Activated T-helper 2 cell treated with anti-CD3 and anti-CD28 coated beads, Interferon-gamma antibody, Interleukin-2, Interleukin-4, amounts not matched to agents 10 μg/mL and 5 μg/mL and 100 μg/mL, durations not matched to agents 14 hours and 24 hours and 36 hours (primary cell): ENCODE measurements around the gene ZNF627. TPM values are rescaled to one million over a fixed set of nuclear protein-coding genes. Genes with fewer than 3 reads are reported as not detected.
"Not testable (repeated sequence)": the region's sequence is repeated elsewhere in the genome, so short reads cannot be mapped to it uniquely, and the experiment has no call there.

Source experiments
- DNase-seq: peaks from one replicate; pipeline ENCODE4 v3.0.0; 2021; ENCODE audit warnings: low spot score
- H3K27ac Mint-ChIP-seq: one replicate; pipeline ENCODE4 v1.8.0; 2021; ENCODE audit warnings: mixed read lengths
- H3K27me3 Mint-ChIP-seq: one replicate; pipeline ENCODE4 v1.8.0; 2021; ENCODE audit warnings: low read depth, mixed read lengths
- H3K36me3 Mint-ChIP-seq: one replicate; pipeline ENCODE4 v1.8.0; 2021; ENCODE audit warnings: low read depth, mixed read lengths
- H3K4me1 Mint-ChIP-seq: one replicate; pipeline ENCODE4 v1.8.0; 2021; ENCODE audit warnings: low read depth, mixed read lengths
- H3K4me3 Mint-ChIP-seq: one replicate; pipeline ENCODE4 v1.8.0; 2021; ENCODE audit warnings: low read depth, mild to moderate bottlenecking, moderate library complexity, mixed read lengths
- H3K9me3 Mint-ChIP-seq: one replicate; pipeline ENCODE4 v1.8.0; 2021; ENCODE audit warnings: mixed read lengths
- intact Hi-C: fragments of 100-400 bp; cut with micrococcal nuclease; formaldehyde crosslinking; loops from one replicate; pipeline ENCODE4 v1.15.1; 2023
- total RNA-seq: library from RNA; stranded (reverse); gene quantifications from 2 replicates; pipeline ENCODE4 v1.2.3, GENCODE V29; 2022

The ZNF627 gene
- total RNA-seq, 1 donor from 2014 or later, result 8.3 TPM

DNA sequence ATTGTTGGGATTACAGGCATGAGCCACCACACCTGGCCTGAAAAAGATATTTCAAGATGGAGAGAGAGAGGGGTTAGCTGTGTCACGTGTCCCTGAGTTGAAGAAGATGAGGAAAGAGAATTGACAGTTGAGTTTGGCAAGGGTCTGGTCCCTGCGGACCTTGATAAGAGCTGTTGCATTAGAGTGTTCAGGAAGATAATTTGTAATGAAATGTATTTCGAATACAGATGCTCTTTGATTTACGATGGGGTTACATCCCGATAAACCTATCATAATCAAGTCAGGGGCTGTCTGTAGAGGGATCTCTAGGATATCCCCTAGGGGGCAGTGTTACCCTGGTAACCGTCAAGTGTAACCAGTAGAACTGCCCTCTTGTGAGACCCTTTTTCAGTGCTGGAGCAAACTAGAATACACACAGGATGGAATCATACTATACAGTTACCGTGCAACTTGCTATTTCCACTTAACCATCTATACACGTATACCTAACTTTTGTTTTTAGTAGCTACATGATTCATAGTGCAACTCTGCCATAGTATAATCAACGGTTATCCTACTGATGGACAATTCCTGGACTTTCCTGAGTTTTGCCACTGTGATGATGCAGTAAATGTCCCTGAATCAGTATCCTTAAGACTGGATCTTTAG lies 36.8 kb upstream of the ZNF627 start:
- H3K27me3 Mint-ChIP-seq, result no peaks in the 10 kb centered on the region
- peak overlapping the region; percentile 89 for H3K27ac Mint-ChIP-seq
- H3K9me3 Mint-ChIP-seq, result no peaks in the 10 kb centered on the region
- H3K4me1 Mint-ChIP-seq, result peaks cover 38% of the 10 kb centered on the region
- peak overlapping the region; percentile 80 for H3K4me3 Mint-ChIP-seq
- intact Hi-C loops, result loop anchor here (1.0 kb wide), 2 partner anchors 21 to 27 kb away; no protein-coding TSS in a partner anchor
- peak; percentile 63 for DNase-seq
- H3K36me3 Mint-ChIP-seq, result peaks cover 11% of the 10 kb centered on the region

DNA sequence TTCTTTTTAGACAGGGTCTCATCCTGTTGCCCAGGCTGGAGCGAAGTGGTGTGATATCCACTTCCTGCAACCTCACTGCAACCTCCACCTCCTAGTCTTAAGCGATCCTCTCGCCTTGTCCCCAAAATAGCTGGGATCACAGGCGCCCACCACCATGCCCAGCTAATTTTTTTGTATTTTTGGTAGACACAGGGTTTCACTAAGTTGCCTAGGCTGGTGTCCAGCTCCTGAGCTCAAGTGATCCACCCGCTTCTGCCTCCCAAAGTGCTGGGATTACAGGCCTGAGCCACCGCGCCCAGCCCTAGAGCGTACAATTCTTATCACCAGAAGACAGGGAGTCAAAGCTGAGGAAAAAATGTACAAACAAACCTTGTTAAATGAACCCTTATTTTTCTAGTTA lies 33.8 kb upstream of the ZNF627 start:
- Mint-ChIP-seq H3K27ac (peak overlapping the region; percentile 28), H3K27me3 (no peaks in the 10 kb centered on the region), H3K4me1 (peaks cover 30% of the 10 kb centered on the region), H3K36me3 (no peaks in the 10 kb centered on the region), H3K4me3 (no peak overlapping the region), H3K9me3 (no peaks in the 10 kb centered on the region)
- no peak for DNase-seq
- intact Hi-C loops, result no loop called here

DNA sequence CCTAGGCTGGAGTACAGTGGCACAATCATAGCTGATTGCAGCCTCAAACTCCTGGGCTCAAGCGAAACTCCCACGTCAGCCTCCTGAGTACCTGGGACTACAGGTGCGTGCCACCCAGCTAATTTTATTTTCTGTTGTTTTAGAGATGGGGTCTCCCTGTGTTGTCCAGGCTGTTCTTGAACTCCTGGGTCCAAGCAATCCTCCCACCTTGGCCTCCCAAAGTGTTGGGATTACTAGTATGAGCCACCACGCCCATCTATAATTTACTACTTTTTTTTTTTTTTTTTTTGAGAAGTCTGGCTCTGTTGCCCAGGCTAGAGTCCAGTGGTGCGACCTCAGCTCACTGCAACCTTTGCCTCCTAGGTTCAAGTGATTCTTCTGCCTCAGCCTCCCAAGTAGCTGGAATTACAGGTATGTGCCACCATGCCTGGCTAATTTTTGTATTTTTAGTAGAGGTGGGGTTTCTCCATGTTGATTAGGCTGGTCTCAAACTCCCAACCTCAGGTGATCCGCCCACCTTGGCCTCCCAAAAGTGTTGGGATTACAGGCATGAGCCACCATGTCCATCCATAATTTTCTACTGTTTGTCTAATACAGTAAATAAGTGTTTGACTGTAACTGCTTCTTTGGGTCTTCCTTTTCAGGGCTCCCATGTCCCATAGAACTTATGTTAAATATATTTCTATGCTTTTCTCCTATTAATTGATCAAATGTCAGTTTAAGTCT lies 33.0 kb upstream of the ZNF627 start:
- peaks cover 33% of the 10 kb centered on the region for H3K4me1 Mint-ChIP-seq
- DNase-seq, H3K4me3 Mint-ChIP-seq, H3K27me3 Mint-ChIP-seq, H3K36me3 Mint-ChIP-seq, H3K9me3 Mint-ChIP-seq, intact Hi-C loops: not testable (repeated sequence)
- H3K27ac Mint-ChIP-seq, result peak overlapping the region; percentile 16

DNA sequence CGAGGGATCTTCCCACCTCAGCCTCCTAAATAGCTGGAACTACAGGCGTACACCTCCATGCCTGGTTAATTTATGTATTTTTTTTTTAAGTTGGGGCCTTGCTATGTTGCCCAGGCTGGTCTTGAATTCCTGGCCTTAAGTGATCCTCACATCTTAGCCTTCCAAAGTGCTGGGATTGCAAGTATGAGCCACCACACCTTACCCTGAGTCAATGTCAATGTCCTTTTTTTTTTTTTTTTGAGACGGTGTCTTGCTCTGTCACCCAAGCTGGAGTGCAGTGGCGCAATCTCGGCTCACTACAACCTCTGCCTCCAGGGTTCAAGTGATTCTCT lies 31.7 kb upstream of the ZNF627 start:
- H3K36me3 Mint-ChIP-seq, H3K27me3 Mint-ChIP-seq, DNase-seq, H3K27ac Mint-ChIP-seq, H3K9me3 Mint-ChIP-seq, H3K4me3 Mint-ChIP-seq, intact Hi-C loops: not testable (repeated sequence)
- peaks cover 27% of the 10 kb centered on the region for H3K4me1 Mint-ChIP-seq

DNA sequence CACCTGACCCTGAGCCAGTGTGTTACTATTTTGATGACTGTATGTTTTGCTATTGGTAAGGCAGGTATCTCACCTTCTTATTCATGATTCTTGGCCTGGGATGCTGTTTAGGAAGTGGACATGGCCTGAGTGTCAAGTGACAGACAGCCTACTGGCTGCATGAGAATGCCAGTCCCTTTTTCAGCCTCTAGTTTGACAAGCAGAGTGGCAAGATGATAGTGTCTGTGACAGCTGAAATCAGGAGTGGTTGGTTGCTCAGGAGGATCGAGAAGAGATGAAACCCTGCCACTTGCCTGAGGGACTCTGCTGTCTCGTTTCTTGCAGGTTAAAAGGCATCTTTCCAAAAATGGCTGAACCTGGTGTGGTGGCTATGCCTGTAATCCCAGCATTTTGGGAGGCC lies 31.1 kb upstream of the ZNF627 start:
- Mint-ChIP-seq H3K27ac (peak overlapping the region; percentile 5), H3K36me3 (no peaks in the 10 kb centered on the region), H3K9me3 (no peaks in the 10 kb centered on the region), H3K4me3 (no peak overlapping the region), H3K4me1 (peaks cover 24% of the 10 kb centered on the region), H3K27me3 (no peaks in the 10 kb centered on the region)
- no peak for DNase-seq
- intact Hi-C loops, result no loop called here

DNA sequence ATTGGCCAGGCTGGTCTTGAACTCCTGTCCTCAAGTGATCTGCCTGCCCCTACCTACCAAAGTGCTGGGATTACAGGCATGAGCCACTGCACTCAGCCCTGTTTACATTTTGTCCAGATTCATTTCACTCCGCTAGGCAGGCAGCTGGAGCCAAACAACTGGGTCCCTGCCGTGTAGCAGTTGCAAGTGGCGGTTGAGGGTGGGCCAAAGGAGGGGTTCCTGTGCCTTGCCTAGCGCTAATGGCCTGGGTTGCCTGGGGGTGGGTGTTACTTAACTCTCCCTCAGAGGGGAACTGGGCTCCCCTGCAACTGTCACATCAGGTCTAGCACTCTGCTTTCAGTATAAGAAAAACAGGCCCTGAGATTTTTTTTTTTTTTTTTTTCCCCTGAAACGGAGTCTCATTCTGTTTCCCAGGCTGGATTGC lies 27.2 kb upstream of the ZNF627 start:
- DNase-seq, result no peak
- no peak overlapping the region for H3K4me3 Mint-ChIP-seq
- H3K27me3 Mint-ChIP-seq, result no peaks in the 10 kb centered on the region
- intact Hi-C loops, result no loop called here
- H3K4me1 Mint-ChIP-seq, result peaks cover 12% of the 10 kb centered on the region
- H3K9me3 Mint-ChIP-seq, result no peaks in the 10 kb centered on the region
- H3K27ac Mint-ChIP-seq, result no peak overlapping the region
- H3K36me3 Mint-ChIP-seq, result no peaks in the 10 kb centered on the region

DNA sequence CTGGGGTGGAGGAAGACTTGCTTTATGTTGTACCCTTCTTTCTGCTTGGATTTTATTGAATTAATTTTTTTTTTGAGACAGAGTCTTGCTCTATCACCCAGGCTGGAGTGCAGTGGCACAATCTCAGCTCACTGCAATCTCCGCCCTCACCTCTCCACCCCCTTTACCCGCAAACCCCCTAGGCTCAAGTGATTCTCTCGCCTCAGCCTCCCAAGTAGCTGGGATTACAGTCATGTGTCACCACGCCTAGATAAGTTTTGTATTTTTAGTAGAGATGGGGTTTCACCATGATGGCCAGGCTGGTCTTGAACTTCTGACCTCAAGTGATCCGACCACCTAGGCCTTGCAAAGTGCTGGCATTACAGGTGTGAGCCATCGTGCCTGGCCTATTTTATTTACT lies 23.9 kb upstream of the ZNF627 start:
- intact Hi-C loops, result not testable (repeated sequence)

DNA sequence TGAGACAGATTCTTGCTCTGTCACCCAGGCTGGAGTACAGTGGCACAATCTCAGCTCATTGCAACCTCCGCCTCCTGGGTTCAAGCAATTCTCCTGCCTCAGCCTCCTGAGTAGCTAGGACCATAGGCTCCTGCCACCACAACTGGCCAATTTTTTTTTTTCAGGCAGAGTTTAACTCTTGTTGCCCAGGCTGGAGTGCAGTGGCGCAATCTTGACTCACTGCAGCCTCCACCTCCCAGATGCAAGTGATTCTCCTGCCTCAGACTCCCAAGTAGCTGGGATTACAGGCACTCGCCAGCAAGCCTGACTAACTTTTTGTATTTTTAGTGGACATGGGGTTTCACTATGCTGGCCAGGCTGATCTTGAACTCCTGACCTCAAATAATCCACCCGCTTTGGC lies 23.5 kb upstream of the ZNF627 start:
- H3K36me3 Mint-ChIP-seq, H3K4me1 Mint-ChIP-seq, DNase-seq, H3K27ac Mint-ChIP-seq, H3K4me3 Mint-ChIP-seq, intact Hi-C loops, H3K9me3 Mint-ChIP-seq, H3K27me3 Mint-ChIP-seq: not testable (repeated sequence)

More for the DNA sequence above, 23.9 kb upstream of the ZNF627 start:
- not testable (repeated sequence) for H3K4me3 Mint-ChIP-seq, H3K27me3 Mint-ChIP-seq, H3K36me3 Mint-ChIP-seq, H3K9me3 Mint-ChIP-seq, DNase-seq, H3K27ac Mint-ChIP-seq
- peaks cover 11% of the 10 kb centered on the region for H3K4me1 Mint-ChIP-seq

DNA sequence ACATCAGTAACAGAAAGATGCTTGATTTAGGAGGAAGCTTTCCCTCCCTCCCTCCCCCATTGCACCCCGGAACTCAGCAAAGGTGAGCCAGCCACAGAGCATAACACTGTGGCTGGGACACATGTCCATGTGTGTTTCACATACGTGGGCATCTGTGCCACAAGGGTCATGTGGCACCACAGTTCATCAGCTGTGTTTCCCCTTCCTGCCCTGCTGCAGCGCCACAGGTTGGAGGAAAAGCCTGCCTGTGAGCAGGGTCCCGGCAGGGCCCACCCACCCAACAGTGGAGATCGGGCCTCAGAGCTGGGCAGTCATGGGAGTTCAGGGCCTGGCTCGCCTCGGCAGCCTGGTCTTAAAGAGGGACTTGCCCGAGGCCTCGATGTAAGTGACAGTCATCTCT lies 22.6 kb upstream of the ZNF627 start:
- Mint-ChIP-seq H3K27me3 (no peaks in the 10 kb centered on the region), H3K9me3 (no peaks in the 10 kb centered on the region), H3K36me3 (no peaks in the 10 kb centered on the region), H3K4me3 (no peak overlapping the region), H3K27ac (peak overlapping the region; percentile 55), H3K4me1 (peaks cover 6% of the 10 kb centered on the region)
- no peak for DNase-seq
- intact Hi-C loops, result no loop called here

DNA sequence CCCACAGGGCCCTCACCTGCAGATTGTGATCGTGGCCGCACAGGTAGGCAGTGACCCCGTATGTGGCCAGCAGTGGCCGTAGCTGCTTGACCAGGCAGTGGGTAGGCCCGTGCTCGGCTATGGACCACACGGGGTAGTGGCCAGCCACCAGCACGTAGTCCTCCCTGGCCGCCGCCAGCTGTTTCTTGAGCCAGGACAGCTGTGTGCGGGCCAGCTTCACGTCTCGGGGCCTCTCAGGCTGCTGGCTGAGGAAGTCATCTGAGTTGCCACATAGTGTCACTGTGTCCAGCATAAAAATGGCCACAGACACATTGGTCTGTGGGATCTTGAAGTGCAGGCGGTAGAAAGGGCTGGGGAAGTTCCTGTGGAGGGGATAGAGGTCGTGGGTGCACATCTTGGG lies 21.1 kb upstream of the ZNF627 start:
- no peaks in the 10 kb centered on the region for H3K9me3 Mint-ChIP-seq
- DNase-seq, result no peak
- intact Hi-C loops, result no loop called here
- H3K4me3 Mint-ChIP-seq, result no peak overlapping the region
- no peaks in the 10 kb centered on the region for H3K27me3 Mint-ChIP-seq
- no peak overlapping the region for H3K27ac Mint-ChIP-seq
- no peaks in the 10 kb centered on the region for H3K36me3 Mint-ChIP-seq
- peaks cover 12% of the 10 kb centered on the region for H3K4me1 Mint-ChIP-seq

DNA sequence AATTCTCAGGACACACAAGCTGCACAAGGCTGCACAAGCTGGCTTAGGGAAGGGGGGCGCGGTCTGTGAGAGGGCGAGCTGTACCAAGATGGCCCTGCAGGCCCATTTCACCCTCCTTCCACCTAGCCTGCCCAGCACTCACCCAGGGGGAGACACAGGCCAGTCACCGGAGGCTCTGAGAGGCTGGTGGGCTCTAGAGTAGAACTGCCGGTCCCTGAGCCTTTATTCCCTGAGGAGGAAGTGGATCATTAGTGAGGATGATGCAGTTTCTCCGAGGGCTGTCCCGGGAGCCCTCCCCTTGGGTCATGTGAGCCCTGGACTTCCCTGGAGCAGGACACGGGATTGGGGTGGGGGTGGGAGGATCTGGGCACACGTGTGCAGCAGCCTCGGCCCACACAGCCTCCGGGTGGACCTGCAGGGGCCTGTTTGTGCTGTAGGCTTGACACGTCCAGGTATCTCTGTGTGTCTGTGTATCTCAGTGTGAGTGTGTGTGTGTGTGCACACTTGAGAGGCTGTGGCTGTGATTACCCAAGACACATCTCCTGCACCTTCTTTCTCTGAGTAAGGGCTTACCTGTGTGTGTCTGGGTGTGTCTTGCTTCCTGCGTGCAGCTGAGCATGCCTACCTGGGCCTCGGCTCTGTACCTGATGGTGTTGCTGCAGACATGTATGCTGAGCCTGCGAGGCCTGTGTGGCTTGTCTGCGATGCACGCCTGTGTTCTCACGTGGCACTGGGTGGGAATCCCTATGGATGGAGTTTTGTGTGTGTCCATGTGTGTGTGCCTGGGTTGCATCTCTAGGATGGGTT lies 19.6 kb upstream of the ZNF627 start, which contains the start of gene ACP5:
TSS of gene ACP5 (minus strand) at position 195 of the 807 bp plus-strand sequence. CDS start 328 bp downstream, outside the sequence.
- Mint-ChIP-seq H3K4me1 (peaks cover 18% of the 10 kb centered on the region), H3K27me3 (no peaks in the 10 kb centered on the region)
- intact Hi-C loops, result no loop called here

DNA sequence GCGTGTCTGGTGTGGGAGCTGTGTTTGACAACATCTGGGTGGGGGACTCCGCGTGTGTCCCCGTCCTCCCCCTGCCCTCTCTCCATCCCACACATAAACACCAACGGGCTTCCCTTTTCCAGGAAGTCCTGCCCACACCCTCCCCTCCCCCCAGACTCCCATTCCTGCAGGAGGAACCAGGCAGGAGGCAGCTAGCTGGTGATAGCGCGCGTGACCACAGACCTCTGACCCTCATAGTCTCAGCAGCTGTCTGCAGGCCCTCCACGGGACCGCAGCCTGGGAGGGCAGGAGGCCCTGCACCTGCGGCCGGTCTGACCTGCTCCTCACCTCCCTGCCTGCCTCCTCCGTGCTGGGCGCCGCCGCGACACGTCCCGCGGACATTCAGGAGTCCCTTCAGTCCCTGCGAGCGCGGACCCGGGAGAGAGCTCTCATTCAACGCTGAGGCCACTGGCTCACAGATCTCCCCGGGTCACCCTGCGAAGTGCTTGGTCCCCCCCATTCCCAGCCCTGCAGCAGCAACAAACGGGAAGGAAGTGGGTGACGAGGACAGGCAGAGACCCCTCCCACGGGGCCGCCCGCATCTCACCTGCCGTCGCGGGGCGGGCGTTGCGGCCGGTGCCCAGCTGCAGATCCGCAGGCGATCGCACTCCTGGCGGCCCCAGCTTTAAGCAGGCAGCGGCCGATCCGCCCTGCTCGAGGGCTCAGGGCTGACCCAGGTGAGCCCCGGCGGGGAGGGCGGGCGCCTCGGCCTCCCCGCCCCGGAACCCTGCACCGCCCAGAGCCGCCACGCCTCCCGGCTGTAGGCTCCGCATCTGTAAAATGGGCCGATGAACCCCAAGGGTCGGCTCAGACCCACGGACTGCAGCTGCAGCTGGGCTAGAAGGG lies 18.8 kb upstream of the ZNF627 start:
- Mint-ChIP-seq H3K4me3 (peak overlapping the region; percentile 83), H3K36me3 (no peaks in the 10 kb centered on the region), H3K27me3 (no peaks in the 10 kb centered on the region), H3K4me1 (peaks cover 18% of the 10 kb centered on the region), H3K27ac (no peak overlapping the region), H3K9me3 (no peaks in the 10 kb centered on the region)
- intact Hi-C loops, result no loop called here
- no peak for DNase-seq

More for the DNA sequence above, 19.6 kb upstream of the ZNF627 start, which contains the start of gene ACP5:
- no peaks in the 10 kb centered on the region for H3K9me3 Mint-ChIP-seq
- peak within 1 kb of the TSS; percentile 72 for H3K4me3 Mint-ChIP-seq
- no peak for DNase-seq
- H3K36me3 Mint-ChIP-seq, result no peaks in the 10 kb centered on the region
- H3K27ac Mint-ChIP-seq, result no peak within 1 kb of the TSS
